ENCODE measurements around the gene CLIC3.

CLIC3 gene

DNA sequence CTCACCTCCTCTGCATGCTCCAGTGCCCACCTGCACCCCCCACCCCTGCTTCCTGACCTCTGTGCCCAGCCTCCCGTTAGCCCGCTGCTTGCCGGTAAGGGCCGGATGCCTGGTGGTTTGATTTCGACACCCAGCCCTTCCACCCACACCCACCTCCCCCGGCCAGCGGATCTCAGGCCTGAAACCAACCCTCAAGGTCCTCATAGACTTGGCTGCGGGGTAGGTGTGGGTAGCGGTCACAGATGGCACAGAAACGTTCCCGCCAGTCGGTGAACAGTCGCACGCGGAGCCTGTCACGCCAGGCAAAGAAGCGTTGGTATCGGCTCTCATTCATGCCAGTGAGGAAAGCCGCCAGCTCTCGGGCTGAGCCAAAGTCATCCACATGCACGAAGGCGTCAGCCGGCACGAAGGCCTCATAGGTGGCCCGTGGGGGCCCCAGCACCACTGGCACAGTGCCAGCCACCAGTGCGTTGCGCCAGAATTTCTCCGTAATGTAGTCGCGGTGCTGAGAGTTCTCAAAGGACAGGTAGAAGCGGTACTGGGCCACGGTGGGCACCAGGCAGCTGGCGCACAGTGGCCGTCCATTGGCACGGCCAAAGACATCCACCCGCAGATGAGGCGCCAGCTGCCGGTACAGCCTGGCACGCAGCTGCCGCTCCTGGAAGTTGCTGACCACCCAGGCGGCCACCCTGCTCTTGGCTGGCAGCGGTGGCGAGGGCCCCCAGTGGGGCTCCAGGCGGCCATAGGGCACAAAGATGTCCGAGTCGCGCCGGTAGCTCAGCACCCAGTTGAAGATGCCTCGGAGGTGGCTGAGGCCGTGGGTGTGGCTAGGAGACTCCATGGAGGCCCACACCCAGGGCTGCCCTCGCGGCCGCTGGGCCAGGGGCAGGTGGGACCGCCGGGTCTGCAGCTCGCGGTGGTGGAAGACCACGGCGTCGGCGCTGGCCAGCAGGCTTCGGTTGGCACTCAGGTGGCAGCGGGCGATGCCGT lies 34.5 kb upstream of the CLIC3 start:
- DNase-seq: no peak

DNA sequence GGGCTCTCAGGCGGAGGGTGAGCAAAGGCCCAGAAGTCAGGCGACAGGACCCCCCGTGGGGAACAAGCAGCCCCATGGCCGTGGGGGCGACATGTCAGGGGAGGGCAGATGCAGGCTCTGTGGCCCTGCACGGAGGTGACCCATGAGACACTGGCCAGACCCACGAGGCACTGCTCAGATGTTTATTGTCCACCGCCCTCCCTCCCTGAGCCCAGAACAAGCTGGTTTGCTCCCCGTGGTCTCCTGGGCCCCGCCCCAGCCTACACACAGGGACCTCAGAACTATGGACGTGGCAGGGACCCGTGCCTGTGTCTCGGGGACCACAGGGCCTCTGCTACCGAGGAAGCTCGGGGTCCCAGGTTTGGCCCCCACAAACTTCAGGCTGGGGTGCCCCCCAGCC lies 33.6 kb upstream of the CLIC3 start:
- no peak for DNase-seq

DNA sequence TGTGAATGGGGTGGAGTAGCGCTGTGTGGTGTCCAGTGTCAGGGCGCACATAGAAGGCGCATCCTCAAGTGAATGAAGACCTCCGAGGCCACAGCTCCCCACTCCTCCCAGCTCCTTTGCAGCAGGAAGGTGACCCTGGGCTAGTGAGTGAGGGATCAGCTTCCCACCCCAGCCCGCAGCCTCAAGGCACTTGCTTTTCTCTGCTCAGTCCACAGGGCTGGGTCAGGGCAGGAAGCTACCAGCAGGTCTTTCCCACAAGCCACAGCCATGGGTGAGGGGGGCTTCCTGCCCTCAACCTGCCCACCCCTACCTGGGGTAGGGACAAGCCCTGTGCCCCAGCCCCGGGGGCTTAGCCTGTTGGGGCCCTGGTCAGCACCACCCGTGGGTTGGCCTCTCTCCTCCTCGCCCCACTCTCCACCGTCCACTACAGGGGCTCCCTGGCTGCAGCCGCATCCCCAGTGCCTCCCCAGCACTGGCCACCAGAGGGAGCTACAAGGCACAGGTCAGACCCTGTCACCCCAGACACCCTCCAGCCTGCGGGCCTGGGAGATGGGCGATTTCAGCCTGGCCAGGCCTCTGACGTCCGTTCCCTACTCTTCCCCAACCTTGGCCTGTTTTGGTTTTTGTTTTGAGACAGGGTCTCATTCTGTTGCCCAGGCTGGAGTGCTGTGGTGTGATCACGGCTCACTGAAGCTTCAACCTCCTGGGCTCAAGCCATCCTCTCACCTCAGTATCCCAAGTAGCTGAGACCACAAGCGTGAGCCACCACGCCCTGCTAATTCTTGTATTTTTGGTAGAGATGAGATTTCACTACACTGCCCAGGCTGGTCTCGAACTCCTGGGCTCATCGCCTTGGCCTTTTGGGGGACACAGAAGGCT lies 32.9 kb upstream of the CLIC3 start:
- DNase-seq: peak; percentile 88

DNA sequence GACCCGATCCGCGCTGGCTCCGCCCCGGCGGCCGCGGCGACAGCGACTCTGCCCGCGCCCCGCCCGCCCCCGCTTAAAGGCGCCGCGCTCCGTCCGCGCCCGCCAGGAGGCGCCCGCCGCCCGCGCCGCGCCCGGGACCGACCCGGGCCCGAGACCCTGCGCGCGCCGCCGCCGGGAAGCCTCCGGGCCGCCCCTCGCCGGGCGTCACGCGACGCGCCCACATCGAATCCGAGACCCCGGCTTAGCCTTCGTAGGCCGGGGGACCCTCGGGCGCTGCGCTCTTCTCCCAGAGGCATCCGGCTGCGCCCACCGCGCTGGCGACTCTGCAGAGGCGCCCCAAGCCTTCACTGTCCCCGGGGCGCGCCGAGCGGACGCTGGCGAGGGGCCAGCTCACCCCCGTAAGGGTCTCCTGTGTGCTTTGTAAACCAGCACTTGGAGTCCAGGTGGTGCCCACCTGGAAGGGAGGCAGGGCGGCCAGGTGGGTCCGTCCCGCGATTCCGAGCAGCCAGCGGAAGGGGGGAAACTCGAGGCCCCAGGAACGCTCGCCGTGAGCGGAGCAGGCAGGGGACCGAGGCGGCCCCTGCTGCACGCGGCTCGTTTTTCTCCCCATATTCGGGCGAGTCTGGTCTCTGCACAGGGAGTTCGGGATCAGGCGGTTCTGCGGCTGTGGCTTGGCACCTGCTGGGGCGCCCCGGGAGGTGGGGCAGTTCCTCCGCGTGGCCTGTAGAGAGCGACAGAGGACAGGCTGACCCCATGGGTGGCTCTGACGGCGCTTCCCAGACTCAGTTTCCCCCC lies 32.1 kb upstream of the CLIC3 start:
- DNase-seq: no peak

DNA sequence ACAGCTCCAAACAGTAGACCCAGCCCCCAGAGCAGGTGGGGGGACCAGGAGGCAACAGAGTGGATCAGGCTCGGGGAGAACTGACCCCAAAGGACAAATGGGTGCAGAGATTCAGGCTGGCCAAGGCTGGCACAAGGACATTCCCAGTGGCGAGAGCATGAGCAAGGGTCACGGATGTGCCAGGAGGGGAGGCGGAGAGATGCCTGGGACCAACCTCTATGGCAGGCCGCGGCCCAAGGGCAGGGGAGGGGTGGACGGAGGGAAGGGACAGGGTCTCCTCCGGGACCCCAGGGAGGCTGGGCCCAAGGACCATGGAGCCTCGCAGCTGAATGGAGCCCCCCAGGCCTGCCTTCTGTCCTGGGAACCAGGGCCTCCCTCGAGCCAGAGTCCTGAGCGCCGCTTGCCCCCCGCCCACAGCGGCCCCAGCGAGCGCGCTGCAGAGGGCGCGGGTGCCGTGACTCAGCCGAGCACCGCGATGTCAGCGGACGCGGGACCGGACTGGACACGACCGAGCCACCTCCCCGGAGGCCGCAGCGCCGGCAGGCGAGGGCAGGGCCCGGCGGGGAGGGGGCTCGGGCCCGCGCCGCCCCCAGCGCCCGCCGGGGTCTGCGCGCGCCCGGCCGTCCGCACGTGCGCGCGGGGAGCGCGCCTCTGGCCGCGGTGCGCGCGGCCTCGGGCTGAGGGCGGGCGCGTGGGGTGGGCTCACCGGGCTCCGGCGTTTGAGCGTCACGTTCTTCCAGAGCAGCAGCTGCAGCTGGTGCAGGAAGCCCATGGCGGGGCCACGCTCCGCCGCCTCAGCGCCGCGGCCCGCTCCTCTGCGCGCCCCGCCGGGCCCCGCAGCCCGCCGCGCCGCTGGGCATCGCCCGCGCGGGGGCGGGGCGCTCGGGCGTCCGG lies 31.2 kb upstream of the CLIC3 start, which contains the start of gene ABCA2:
Gene ABCA2 (minus strand): TSS at position 869 of the 894 bp plus-strand sequence. CDS start 97 bp downstream, at position 772.
- DNase-seq: no peak

DNA sequence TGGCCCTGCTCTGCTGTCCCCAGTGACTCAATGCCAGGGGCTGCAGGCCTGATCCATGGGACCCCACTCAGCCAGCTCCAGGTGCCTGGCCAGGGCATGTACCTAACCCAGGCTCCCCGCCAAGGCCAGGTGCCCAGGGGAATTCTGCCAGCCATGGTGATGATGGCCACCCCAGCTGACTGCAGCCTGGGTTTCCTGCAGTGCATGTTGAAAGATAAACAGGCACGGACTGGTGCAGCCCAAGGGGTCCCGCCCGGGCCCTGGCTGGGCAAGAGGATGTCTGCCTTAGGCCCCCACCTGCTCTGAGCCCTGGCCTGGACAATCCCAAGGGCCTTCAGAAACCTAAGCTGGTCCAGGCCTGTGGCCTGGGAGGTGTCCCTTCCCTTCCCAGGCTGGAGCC lies 30.5 kb upstream of the CLIC3 start:
- no peak for DNase-seq

DNA sequence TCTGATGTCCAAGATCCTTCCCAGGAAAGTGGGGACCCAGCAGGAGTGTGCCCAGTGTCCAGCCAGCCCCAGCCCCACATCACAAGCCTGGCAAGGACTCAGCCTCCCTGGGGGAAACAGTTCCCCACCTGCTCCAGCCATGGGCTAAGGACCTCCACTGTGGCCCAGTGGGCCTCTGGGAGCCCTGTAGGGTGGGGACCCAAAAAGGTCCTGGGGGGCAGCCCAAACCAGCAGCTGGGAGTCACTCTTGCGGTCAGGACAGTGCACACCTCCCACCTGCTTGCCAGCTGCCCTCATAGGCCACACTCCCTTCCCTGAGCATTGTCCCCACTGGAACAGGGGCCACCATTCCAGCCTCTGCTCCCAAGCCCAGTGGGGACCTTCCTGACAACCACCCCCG lies 30.0 kb upstream of the CLIC3 start:
- no peak for DNase-seq

DNA sequence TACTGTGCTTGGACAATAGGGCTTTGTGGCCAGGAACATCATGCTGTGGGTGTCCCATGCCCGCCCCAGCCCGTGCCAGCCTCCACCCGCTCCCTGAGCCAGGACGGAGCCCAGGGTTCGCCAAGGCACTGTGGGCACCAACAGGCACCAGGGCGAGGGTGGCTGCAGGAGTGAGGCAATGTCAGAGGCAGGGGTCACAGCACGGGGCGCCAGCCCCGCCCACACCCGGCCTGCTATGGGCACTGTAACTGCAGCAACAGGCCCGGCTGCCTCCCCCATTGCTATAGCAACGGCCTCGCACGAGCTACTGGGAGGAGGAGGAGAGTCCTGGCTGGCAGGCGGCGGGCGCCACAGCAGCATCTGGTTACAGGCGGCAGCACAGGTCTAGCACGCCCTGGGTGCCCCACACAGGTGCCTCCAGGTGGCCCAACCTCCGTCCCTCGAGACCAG lies 29.2 kb upstream of the CLIC3 start:
- no peak for DNase-seq

DNA sequence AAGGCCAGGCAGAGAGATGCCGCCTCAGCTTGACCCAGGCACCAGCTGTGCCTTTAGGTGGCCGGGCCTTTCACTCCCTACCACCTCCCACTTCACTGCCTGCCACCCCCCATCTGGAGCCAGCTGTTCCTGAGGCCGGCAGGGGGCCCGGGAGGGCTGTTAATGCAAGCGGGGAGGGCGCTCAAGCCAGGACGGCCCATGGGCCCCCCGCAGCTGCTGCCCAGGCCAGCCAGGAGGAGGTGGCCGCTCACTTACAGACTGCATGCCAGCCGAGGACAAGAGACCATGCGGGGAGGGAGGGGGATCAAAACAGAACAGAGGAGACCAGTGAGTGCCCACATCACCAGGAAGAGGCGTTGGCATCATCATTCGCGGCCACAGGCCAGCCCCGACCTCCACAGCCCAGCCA lies 27.2 kb upstream of the CLIC3 start:
- no peak for DNase-seq

DNA sequence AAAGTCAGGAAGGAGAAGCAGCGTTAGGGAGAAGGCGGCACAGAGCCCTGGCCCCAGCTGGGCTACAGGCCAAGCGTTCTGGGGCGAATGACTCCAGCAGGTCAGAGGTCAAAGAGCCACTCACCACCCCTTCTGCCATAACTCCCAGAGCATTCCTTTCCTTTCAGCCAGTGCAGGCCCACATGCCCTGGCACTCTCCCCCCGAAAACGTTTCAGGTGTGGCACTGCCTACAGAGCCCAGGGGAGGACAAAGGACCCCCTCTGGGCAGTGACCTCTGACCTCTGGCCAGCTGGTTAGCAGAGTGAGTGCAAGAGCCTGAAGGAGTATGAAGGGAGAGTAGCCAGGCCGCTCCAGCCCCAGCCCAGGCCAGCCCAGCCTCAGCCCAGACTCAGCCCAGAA lies 26.8 kb upstream of the CLIC3 start:
- no peak for DNase-seq

DNA sequence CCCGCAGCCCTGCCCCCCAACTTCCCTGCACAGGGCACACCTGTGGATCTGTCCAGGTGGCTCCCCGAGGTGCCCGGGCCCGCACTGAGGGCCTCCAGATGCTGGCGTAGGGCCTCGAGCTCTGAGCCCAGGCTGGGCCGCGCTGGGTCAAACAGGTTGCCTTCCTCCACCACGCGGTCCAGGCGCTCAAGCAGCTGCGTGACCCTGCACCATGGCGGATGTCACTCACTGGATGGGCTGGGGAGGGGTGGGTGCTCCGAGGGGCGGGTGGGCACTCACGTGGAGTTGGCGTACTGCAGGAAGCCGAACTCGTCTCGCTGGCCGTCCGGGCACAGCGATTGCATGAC lies 26.3 kb upstream of the CLIC3 start:
- DNase-seq: no peak

DNA sequence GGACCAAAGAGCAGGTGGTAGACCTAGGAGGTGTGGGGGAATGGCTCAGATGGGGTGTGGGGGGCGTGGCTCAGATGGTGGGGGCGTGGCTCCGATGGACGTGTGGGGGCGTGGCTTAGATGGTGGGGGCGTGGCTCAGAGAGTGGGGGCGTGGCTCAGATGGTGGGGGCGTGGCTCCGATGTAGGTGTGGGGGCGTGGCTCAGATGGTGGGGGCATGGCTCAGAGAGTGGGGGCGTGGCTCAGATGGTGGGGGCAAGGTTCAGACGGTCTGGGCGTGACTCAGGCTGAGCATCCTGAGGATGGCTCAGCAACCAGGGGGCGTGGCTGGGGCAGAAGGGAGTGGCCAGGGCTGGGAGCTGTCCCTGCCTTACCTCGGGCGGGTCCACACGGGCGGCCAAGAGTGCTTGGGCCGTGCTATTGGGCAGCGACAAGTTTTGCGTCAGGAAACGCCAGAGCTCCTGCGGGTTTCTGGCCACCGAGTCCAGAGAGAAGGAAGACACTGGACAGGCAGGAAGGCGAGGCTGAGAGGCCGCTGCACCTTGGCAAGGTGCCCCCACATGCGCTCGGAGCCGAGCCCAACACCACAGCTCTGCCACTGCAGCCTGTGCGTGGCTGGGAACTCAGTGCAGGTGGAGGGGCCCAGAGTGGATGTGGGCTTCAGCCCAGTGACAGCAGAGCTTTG lies 25.8 kb upstream of the CLIC3 start:
- DNase-seq: peak; percentile 89

DNA sequence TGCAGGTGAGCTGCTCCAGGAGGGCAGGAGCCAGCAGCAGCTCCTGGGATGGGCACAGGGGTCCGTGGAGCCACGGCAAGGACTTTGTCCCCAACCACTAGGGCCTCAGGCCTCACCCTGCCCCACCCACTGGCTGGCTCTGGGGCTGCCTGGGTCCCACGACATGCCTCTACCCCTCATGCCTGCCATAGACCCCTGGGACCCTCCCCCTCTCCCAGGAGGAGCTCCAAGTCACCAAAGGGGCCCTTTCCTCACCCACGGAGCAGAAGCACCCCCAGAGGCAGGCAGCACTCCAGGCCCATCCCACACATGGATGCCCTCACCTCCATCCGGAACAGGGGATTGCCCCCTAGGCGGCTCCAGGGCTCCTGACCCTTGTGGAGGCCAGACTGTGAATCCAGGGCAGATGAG lies 25.2 kb upstream of the CLIC3 start:
- DNase-seq: no peak

DNA sequence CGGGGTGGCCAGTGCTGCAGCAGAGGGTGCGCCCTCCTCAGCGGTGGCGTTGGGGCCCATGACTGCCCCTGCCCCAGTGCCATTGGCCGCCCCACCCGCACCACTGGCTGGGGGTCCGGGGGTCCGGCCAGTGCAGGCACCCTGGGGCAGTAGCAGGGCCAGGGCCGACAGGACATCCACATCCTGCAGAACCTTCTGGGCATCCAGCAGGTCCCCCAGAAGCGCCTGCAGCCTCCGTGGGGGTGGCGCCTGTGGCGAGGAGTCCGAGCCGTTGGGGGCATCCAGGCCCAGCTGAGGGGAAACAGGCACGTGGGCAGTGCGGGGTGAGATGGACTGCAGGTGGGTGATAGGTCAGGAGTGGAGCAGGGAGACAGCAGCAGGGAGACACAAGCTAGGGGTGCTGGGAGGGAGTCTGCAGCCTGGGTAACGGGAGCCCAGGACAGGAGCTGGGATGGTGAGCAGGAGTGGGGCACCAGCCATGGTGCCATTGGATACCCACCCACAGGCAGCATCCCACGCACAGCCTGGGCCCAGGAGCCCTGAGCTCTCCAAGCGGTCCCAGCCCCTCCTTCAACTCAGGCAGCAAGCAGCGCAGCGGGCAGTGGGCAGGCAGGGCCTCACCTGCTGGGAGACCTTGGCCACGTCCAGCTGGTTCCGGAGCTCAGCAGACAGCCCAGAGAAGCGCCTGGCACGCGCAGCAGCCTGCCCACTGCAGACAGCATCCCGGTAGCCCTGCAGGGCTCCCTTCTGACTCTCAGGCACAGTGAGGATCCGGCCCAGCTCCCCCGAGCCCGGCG lies 24.6 kb upstream of the CLIC3 start:
- DNase-seq: no peak

DNA sequence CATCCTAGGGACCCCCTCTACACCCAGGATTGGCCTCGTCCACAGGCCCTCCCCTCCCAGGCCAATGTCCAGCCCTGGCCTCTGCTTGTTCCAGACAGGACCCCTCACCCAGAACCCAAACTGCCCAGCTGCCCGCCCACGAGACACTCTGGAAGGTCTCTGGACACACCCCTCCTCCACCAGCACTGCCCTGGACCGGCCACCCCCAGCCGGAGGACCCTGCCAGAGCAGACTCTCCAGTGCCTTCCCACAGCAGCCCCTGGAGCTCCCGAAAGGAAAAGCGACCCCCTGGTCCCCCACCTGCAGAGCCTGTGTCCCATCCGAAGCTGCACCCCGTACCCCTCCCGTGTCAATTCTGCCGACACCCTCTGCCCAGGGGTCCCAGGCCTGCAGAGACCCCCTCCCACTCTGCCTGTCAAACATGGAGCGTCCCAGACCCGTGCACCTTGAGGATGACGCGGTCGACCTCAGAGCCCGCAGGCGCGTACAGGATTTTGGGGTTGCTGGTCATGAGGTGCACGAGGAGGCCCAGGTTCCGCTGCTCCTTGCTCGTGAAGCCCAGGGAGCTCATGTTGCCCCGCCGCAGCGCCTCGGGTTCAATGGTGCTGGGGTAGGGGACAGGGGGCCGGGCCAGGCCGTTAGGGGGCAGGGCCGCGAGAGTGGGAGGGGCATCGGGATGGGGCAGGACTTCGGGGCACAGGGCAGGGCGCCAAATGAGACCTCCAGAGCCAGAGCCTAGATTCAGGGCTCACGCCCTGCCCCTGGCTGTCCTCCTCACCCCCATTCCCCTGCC lies 23.7 kb upstream of the CLIC3 start:
- DNase-seq: no peak

DNA sequence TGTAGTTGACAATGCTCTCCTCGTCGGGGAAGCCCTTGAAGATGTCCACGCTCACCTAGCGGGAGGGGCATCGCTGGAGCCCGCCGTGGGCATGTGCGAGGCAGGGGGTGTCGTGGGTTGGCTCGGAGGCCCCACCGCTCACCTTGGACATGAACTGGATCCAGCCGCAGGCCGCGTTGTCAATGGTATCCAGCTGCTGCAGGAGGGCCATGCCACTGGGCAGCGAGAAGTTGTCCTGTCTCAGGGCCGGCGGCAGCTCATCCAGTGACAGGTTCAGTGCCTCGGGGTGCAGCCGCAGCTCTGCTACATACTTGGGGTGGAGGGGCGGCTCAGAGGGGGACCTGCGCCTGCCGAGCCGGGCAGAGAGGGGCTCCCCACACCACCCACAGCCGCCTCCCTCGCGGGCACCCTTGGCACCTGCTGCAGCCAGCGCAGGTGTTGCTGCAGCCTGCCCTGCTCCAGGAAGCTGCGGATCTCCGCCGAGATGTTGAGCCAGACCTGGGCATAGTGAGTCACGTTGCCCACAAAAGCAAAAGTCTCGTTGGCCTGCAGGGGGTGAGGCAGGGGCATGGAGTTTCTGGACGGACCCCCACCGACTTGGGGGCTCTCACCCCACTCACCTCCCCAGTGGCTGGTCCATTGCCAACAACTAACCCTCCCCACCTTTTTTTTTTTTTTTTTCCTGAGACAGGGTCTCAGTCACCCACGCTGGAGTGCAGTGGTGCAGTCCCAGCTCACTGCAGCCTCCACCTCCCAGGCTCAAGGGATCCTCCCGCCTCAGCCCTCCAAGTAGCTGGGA lies 22.6 kb upstream of the CLIC3 start:
- no peak for DNase-seq

DNA sequence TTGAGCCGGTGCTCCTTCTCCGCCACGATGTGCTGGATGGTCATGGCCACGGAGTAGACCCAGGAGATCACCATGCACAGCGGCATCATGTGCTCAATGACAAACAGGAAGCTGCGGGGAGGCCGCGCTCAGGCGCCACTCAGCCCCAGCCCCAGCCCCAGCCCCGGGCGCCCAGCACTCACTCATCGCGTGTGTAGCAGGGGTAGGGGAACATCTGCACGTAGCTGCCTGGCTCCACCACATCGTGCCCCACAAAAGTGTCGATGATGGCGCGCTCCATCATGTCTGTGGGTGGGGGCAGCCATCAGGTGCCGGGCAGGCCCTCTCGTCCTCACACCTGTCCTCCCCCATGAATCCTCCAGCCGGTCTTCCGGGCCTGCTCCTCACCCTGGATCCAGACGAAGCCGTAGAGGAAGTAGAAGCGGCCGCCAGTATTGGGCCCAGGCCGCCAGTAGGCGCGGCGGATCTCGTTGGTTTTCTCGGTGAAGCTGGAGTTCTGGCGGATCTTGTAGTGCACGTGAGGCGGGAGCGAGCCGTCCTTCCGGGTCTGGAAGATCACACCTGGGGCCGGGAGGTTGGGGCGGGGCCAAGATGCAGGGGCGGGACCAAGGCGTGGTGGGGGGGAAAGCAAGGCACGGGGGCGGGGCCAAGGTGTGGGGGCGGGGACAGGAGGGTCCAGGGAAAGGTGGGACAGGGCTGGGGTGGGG lies 21.6 kb upstream of the CLIC3 start:
- DNase-seq: no peak

DNA sequence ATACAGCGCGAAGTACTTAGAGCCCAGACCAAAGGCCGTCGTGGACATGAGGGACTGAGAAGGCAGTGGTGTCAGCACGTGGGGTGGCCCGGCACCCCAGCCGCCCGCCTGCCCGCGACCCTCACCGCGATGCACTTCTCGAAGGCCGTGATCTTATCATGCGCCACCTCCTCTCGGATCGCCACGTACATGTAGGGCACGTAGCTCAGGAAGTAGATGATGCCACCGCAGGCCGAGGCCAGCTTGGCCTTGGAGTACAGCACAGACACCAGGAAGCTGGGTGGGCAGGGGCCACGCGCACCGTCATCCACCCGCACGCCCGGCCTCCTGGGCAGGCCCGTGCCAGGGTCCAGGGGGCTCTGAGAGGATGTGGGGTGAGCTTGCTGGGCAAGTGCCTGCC lies 20.7 kb upstream of the CLIC3 start:
- DNase-seq: no peak

Measured in islet precursor cell (in vitro differentiated cells).